CD4-positive, alpha-beta T cell (primary cell): Measurements from ENCODE around the gene STARD7. TPM values are rescaled to one million over a fixed set of nuclear protein-coding genes. Genes with fewer than 3 reads are reported as not detected.

Experiments
- ATAC-seq: fragments of 200-7000 bp; cut with Tn5 transposase; one replicate; pipeline ENCODE4 v1.10.0; 2022; ENCODE audit warnings: mild to moderate bottlenecking; ENCODE audit not compliant: poor library complexity
- CTCF ChIA-PET: fragments of 350-600 bp; sonication (Branson Sonifier 250); formaldehyde crosslinking; loops from one replicate; lab custom pipeline; 2021; ENCODE audit warnings: antibody characterized with exemption, inconsistent platforms; lab: Charles Lee
- POLR2A ChIA-PET: fragments of 350-600 bp; sonication (Branson Sonifier 250); formaldehyde crosslinking; loops from one replicate; lab custom pipeline; 2021; ENCODE audit warnings: antibody characterized with exemption, inconsistent platforms; lab: Charles Lee
- DNase-seq, 14 experiments: peaks; one replicate each; pipeline ENCODE4 v3.0.0-alpha.2; 2013 to 2020; ENCODE audit warnings: mixed read lengths in 2 of 14
- H3K27ac ChIP-seq, 2 donors: one replicate each; pipeline versions ENCODE4 v1.5.1 to v1.7.0; 2013; ENCODE audit warnings: low read length in 2 of 2, low read depth in 1 of 2, mild to moderate bottlenecking in 1 of 2
- H3K27me3 ChIP-seq, 2 experiments: 1 replicate in 1 of 2; 2 replicates in 1 of 2; pipeline versions ENCODE4 v1.6.1 to v1.7.0; 2013; ENCODE audit warnings: low read length in 2 of 2, control low read depth in 1 of 2, mild to moderate bottlenecking in 1 of 2, moderate library complexity in 1 of 2; ENCODE audit not compliant: insufficient read depth in 2 of 2, control insufficient read depth in 1 of 2
- H3K36me3 ChIP-seq: one replicate; pipeline ENCODE4 v1.6.1; 2013; ENCODE audit warnings: low read length, control low read depth; ENCODE audit not compliant: insufficient read depth
- H3K4me1 ChIP-seq: one replicate; pipeline ENCODE4 v1.6.1; 2013; ENCODE audit warnings: low read length, control low read depth; ENCODE audit not compliant: insufficient read depth
- H3K4me3 ChIP-seq: one replicate; pipeline ENCODE4 v1.5.1; 2013; ENCODE audit warnings: mild to moderate bottlenecking, low read length, moderate library complexity
- H3K9me3 ChIP-seq, 2 experiments: 1 replicate in 1 of 2; 2 replicates in 1 of 2; pipeline versions ENCODE4 v1.6.1 to v1.7.0; 2013; ENCODE audit warnings: low read length in 2 of 2, mild to moderate bottlenecking in 2 of 2, control low read depth in 1 of 2, moderate library complexity in 1 of 2; ENCODE audit not compliant: control insufficient read depth in 1 of 2, insufficient read depth in 1 of 2
- H3K27ac Mint-ChIP-seq: one replicate; pipeline ENCODE4 v1.8.0; 2020; ENCODE audit warnings: mixed read lengths
- H3K27me3 Mint-ChIP-seq: one replicate; pipeline ENCODE4 v1.8.0; 2021; ENCODE audit warnings: mixed read lengths
- H3K36me3 Mint-ChIP-seq: one replicate; pipeline ENCODE4 v1.8.0; 2021; ENCODE audit warnings: low read depth, mixed read lengths
- H3K4me1 Mint-ChIP-seq: one replicate; pipeline ENCODE4 v1.8.0; 2021; ENCODE audit warnings: low read depth, mixed read lengths
- H3K4me3 Mint-ChIP-seq: one replicate; pipeline ENCODE4 v1.8.0; 2020; ENCODE audit warnings: mild to moderate bottlenecking, mixed read lengths
- H3K9me3 Mint-ChIP-seq: one replicate; pipeline ENCODE4 v1.8.0; 2020; ENCODE audit warnings: mixed read lengths
- intact Hi-C, 2 experiments: fragments of 100-400 bp; cut with DNase I in 1 of 2; cut with micrococcal nuclease in 1 of 2; formaldehyde crosslinking; loops; one replicate each; pipeline versions ENCODE4 v1.15.1 to v1.9.0; 2023 to 2025; cut with DNase I, micrococcal nuclease
- total RNA-seq, 174 experiments: library from RNA in 2 of 174; stranded (reverse) in 2 of 174; gene quantifications; one replicate each; pipeline ENCODE4 v1.2.3 and lab custom pipeline; 2021 to 2026
- TF ChIP-seq, protein P1 (sequence below): fragments of 200-600 bp; IDR thresholded peaks from one replicate; pipeline ENCODE4 v1.8.0; 2022; ENCODE audit warnings: antibody characterized with exemption, mild to moderate bottlenecking

Gene STARD7
- total RNA-seq, 2 experiments from 2014 or later: 57.4 to 58.6 TPM

DNA sequence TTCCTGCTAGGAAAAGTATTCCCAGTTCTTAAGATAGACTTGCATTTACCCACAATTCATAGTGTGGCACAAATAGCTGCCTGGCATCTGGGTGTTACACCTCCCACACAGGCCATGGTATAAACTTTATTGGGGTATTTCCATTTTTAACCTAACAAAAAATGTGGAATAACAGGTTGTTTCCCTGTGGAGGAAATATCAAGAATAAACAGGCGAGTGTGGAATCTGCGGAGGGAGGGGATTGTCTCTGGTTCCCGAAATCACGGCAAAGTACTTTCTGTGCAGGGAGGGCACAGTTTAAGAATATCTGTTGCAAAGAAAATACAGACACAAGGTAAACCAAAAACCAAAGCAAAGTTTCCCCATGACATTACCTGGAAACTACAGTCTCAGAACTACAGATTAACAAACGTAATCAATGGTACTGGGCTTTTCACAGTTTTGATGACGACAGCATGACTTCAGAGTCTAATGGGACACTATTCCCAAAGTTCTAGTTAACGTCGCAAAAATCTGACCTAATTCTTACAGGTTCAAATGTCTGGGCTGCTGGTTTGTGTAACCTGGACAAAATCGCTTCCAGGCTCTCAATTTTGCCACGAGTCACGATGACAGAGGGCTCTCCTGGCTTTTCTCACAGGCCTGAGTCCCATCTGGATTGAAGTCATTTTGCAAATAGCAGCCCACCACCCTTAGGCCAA lies 1.4 kb downstream of the STARD7 start:
- ATAC-seq (no peak), DNase-seq (peak in 3 of 14 experiments; percentile 34 to 43 (median 40))
- H3K36me3 Mint-ChIP-seq: peaks cover 49% of the 10 kb centered on the region
- H3K4me1 Mint-ChIP-seq: peaks cover 69% of the 10 kb centered on the region
- ChIA-PET CTCF (interaction anchor here (1.3 to 1.6 kb wide), 2 partner anchors 12 to 33 kb away, joined by 3 to 4 read pairs; no protein-coding TSS in a partner anchor), POLR2A (interaction anchor here (0.5 to 2.3 kb wide), 9 partner anchors 35 to 330 kb away, joined by 3 to 26 read pairs (median 13); partner anchors contain the start of genes ARID5A, CIAO1, DUSP2 and SNRNP200)
- Histone ChIP-seq H3K9me3 (no peaks in the 10 kb centered on the region), H3K36me3 (no peaks in the 10 kb centered on the region), H3K27me3 (no peaks in the 10 kb centered on the region), H3K27ac (peak overlapping the region; percentile 55 to 87), H3K4me1 (peaks cover 54% of the 10 kb centered on the region), H3K4me3 (peak overlapping the region; percentile 85)
- TF ChIP-seq, protein P1, sequence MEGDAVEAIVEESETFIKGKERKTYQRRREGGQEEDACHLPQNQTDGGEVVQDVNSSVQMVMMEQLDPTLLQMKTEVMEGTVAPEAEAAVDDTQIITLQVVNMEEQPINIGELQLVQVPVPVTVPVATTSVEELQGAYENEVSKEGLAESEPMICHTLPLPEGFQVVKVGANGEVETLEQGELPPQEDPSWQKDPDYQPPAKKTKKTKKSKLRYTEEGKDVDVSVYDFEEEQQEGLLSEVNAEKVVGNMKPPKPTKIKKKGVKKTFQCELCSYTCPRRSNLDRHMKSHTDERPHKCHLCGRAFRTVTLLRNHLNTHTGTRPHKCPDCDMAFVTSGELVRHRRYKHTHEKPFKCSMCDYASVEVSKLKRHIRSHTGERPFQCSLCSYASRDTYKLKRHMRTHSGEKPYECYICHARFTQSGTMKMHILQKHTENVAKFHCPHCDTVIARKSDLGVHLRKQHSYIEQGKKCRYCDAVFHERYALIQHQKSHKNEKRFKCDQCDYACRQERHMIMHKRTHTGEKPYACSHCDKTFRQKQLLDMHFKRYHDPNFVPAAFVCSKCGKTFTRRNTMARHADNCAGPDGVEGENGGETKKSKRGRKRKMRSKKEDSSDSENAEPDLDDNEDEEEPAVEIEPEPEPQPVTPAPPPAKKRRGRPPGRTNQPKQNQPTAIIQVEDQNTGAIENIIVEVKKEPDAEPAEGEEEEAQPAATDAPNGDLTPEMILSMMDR: no peak
- H3K27me3 Mint-ChIP-seq: no peaks in the 10 kb centered on the region
- H3K27ac Mint-ChIP-seq: peak overlapping the region; percentile 89
- H3K4me3 Mint-ChIP-seq: peak overlapping the region; percentile 96
- H3K9me3 Mint-ChIP-seq: no peaks in the 10 kb centered on the region
- intact Hi-C loops: loop anchor here (5.0 to 10.0 kb wide), 4 partner anchors 60 to 325 kb away; partner anchors contain the start of genes DUSP2 (in 1 of the 2), ITPRIPL1 (in 1 of the 2) and NEURL3 (in 1 of the 2)

DNA sequence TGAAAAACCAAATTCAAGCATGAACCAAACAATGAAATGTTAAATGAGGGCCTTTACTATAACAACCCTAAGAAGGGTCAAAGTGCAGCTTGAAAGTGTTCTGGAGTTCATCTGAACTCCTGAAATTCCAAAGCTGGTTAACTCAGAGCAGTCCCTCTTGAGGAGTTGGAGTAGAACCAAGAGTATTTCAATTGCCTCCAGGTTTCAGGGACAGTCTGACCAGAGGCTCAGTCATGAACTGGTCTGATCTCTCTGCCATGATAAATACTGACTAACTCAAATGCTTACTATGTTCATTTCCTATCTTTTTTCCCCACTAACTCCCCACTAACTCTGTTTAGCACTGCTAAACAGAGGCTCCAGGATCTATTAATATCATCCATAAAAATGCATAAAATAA lies 2.7 kb downstream of the STARD7 start:
- CTCF ChIA-PET: interaction anchor here (0.7 to 1.5 kb wide), 2 partner anchors 183 to 323 kb away, joined by 3 read pairs; no protein-coding TSS in a partner anchor
- no peak overlapping the region for H3K4me3 ChIP-seq

More for the DNA sequence above, 2.7 kb downstream of the STARD7 start:
- TF ChIP-seq, protein P1: no peak
- DNase-seq (no peak), ATAC-seq (no peak)
- H3K9me3 Mint-ChIP-seq: no peaks in the 10 kb centered on the region
- Histone ChIP-seq H3K9me3 (no peaks in the 10 kb centered on the region), H3K36me3 (no peaks in the 10 kb centered on the region), H3K27ac (no peak overlapping the region), H3K4me1 (peaks cover 64% of the 10 kb centered on the region), H3K27me3 (no peaks in the 10 kb centered on the region)
- peaks cover 80% of the 10 kb centered on the region for H3K4me1 Mint-ChIP-seq
- intact Hi-C loops: loop anchor here (5.0 to 10.0 kb wide), 4 partner anchors 59 to 326 kb away; partner anchors contain the start of genes DUSP2 (in 1 of the 2), ITPRIPL1 (in 1 of the 2) and NEURL3 (in 1 of the 2)
- H3K27me3 Mint-ChIP-seq: no peaks in the 10 kb centered on the region
- peak overlapping the region; percentile 75 for H3K4me3 Mint-ChIP-seq
- POLR2A ChIA-PET: interaction anchor here (1.3 kb wide), 1 partner anchor 67 kb away, joined by 3 read pairs; the partner anchor contains the start of gene ASTL
- H3K27ac Mint-ChIP-seq: peak overlapping the region; percentile 68
- peaks cover 49% of the 10 kb centered on the region for H3K36me3 Mint-ChIP-seq
